BLaER1 (cell line): Measurements from ENCODE around the gene FAM43A.

Experiments
- H3K27ac ChIP-seq: shearing (Covaris generic); formaldehyde crosslinking; 2 replicates; pipeline ENCODE4 v1.8.1; 2022
- H3K27me3 ChIP-seq: shearing (Covaris generic); formaldehyde crosslinking; 2 replicates; pipeline ENCODE4 v1.8.1; 2022
- H3K36me3 ChIP-seq: shearing (Covaris generic); formaldehyde crosslinking; 2 replicates; pipeline ENCODE4 v1.8.1; 2022
- H3K4me1 ChIP-seq: shearing (Covaris generic); formaldehyde crosslinking; 2 replicates; pipeline ENCODE4 v1.8.1; 2022
- H3K4me2 ChIP-seq: shearing (Covaris generic); formaldehyde crosslinking; 2 replicates; pipeline ENCODE4 v1.8.1; 2022
- H3K4me3 ChIP-seq: shearing (Covaris generic); formaldehyde crosslinking; 2 replicates; pipeline ENCODE4 v1.8.1; 2022
- H3K9ac ChIP-seq: shearing (Covaris generic); formaldehyde crosslinking; 2 replicates; pipeline ENCODE4 v1.8.1; 2022
- H3K9me3 ChIP-seq: shearing (Covaris generic); formaldehyde crosslinking; 2 replicates; pipeline ENCODE4 v1.8.1; 2022
- H4K20me1 ChIP-seq: shearing (Covaris generic); formaldehyde crosslinking; 2 replicates; pipeline ENCODE4 v1.8.1; 2022
- Cebpa-rat ChIP-seq: shearing (Covaris generic); IDR thresholded peaks from 2 replicates; pipeline ENCODE4 v1.8.1; 2022

The FAM43A gene

DNA sequence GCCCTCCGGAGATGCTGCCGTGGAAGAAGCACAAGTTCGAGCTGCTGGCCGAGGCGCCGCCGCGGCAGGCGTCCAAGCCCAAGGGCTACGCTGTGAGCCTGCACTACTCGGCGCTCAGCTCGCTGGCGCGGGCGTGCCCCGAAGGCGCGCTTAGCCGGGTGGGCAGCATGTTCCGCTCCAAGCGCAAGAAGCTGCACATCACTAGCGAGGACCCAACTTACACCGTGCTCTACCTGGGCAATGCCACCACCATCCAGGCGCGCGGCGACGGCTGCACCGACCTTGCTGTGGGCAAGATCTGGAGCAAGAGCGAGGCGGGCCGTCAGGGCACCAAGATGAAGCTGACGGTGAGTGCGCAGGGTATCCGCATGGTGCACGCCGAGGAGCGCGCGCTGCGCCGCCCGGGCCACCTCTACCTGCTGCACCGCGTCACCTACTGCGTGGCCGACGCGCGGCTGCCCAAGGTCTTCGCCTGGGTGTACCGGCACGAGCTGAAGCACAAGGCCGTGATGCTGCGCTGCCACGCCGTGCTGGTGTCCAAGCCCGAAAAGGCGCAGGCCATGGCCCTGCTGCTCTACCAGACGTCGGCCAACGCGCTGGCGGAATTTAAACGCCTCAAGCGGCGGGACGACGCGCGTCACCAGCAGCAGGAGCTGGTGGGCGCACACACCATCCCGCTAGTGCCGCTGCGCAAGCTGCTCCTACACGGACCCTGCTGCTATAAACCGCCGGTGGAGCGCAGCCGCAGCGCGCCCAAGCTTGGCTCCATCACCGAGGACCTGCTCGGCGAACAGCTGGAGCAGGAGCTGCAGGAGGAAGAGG, 1.3 kb downstream of the FAM43A start:
- peaks cover 19% of the 10 kb centered on the region for H4K20me1 ChIP-seq
- peak overlapping the region; percentile 87 for H3K27ac ChIP-seq
- H3K4me3 ChIP-seq: peak overlapping the region; percentile 94
- no peaks in the 10 kb centered on the region for H3K36me3 ChIP-seq
- TF ChIP-seq Cebpa-rat: no peak
- H3K9ac ChIP-seq: peak overlapping the region; percentile 89
- peaks cover 80% of the 10 kb centered on the region for H3K4me1 ChIP-seq
- no peaks in the 10 kb centered on the region for H3K27me3 ChIP-seq
- H3K4me2 ChIP-seq: peak overlapping the region; percentile 100
- no peaks in the 10 kb centered on the region for H3K9me3 ChIP-seq

DNA sequence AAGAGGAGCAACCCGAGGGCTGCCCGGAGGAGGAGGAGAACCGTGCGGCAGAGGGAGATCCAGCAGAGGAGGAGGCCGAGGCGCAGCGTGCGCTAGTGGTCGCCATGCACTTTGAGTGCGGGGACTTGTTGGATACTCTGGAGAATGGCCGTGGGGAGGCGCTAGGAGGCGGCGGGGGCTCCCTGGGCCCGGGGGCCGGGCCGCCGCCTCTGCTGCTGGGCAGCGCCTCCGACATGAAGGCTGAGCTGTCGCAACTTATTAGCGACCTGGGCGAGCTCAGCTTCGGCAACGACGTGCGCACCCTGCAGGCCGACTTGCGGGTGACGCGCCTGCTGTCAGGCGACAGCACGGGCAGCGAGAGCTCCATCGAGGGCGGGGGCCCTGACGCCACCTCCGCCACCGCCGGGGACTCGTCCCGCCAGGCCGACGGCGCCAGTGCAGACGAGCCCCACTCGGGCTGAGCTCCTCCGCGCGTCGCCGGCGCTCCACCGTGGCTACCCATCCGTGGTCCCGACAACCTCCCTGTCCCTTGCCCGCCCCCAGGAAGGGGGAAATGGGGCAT, 2.0 kb downstream of the FAM43A start:
- Histone ChIP-seq H4K20me1 (peaks cover 19% of the 10 kb centered on the region), H3K36me3 (no peaks in the 10 kb centered on the region), H3K9ac (peak overlapping the region; percentile 89), H3K4me2 (peak overlapping the region; percentile 100), H3K27me3 (no peaks in the 10 kb centered on the region), H3K4me3 (peak overlapping the region; percentile 94), H3K9me3 (no peaks in the 10 kb centered on the region), H3K27ac (peak overlapping the region; percentile 87), H3K4me1 (peaks cover 80% of the 10 kb centered on the region)
- peak; percentile 30; the same call in 1 of the 2 replicates for TF ChIP-seq Cebpa-rat

DNA sequence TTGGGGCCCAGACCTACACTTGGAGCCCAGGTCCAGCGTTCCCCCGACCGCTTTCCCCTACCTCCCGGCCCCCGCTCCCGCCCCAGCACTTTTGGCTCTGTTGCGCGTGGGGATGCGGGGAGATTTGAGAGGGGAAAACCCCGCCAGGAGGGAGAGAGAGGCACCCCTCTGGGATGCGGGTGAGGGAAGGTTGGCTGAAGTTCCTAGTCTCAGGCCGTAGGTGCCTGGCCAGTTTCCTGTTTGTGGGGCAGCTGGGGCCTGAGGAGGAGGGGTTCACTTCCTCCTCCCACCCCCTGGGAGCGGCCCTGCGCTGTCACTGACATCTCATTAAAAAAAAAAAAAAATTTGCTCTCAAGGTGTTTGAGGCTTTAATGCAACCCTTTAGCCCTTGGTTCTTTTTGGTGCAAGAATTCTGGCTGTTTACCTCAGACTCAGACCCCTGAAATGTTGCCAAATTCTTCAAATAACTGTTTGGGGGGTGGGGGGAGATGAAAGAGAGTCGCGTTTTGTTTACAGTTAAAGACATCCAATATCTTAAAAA, 2.6 kb downstream of the FAM43A start:
- Histone ChIP-seq H3K27me3 (no peaks in the 10 kb centered on the region), H3K4me3 (peak overlapping the region; percentile 94), H3K36me3 (no peaks in the 10 kb centered on the region), H3K27ac (peak overlapping the region; percentile 87), H4K20me1 (peaks cover 19% of the 10 kb centered on the region), H3K9ac (peak overlapping the region; percentile 89), H3K4me2 (peak overlapping the region; percentile 100), H3K9me3 (no peaks in the 10 kb centered on the region), H3K4me1 (peaks cover 80% of the 10 kb centered on the region)
- TF ChIP-seq Cebpa-rat: no peak

DNA sequence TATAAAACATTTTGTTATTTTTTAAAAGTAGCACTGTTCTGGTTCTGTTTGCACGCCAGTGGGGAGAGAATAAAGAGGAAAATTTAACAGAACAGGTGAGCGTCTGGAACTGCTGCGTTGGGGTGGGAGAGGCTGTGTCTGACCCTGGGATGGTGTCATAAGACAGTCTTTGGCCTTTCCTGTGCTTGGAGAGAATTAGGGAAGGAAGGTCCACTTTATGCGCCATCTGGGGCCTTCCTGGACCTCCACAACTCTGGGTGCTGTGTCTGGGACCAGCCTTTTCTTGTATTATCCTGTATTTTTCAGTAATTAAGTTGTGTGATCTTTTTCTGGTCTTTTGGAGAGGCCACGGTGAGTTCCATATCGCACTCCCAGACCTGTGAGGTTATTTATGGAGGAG, 3.3 kb downstream of the FAM43A start:
- Histone ChIP-seq H3K27ac (peak overlapping the region; percentile 87), H4K20me1 (peaks cover 19% of the 10 kb centered on the region), H3K27me3 (no peaks in the 10 kb centered on the region), H3K4me2 (peak overlapping the region; percentile 100), H3K4me3 (peak overlapping the region; percentile 94), H3K4me1 (peaks cover 82% of the 10 kb centered on the region), H3K9me3 (no peaks in the 10 kb centered on the region), H3K9ac (peak overlapping the region; percentile 89), H3K36me3 (no peaks in the 10 kb centered on the region)
- no peak for TF ChIP-seq Cebpa-rat

DNA sequence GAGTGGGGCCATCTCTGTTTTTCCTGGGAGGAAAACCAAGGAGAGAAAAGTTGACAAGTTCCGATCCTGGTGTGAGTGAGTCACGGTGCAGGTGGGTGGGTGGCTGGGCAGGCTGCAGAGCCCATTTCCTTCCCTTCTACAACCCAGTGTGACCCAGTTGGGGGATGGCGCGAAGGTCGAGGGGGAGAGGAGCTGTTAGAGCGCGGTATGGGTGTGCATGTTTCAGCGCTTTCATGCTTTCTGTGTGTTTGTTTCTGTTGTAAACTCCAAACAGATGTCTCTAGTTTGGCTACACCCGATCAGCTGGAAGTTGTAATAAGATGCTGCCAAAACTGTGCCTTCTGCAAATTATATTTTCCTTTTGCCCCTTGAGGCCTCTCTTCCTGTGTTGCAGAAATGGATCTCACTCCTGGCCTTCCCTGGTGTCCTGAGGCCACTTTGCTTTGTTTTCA, 3.8 kb downstream of the FAM43A start:
- H3K4me1 ChIP-seq: peaks cover 80% of the 10 kb centered on the region
- TF ChIP-seq Cebpa-rat: no peak
- H3K36me3 ChIP-seq: no peaks in the 10 kb centered on the region
- peak overlapping the region; percentile 89 for H3K9ac ChIP-seq
- H3K4me2 ChIP-seq: peak overlapping the region; percentile 100
- peak overlapping the region; percentile 94 for H3K4me3 ChIP-seq
- H3K27ac ChIP-seq: peak overlapping the region; percentile 87
- H3K27me3 ChIP-seq: no peaks in the 10 kb centered on the region
- H3K9me3 ChIP-seq: no peaks in the 10 kb centered on the region
- peaks cover 19% of the 10 kb centered on the region for H4K20me1 ChIP-seq

DNA sequence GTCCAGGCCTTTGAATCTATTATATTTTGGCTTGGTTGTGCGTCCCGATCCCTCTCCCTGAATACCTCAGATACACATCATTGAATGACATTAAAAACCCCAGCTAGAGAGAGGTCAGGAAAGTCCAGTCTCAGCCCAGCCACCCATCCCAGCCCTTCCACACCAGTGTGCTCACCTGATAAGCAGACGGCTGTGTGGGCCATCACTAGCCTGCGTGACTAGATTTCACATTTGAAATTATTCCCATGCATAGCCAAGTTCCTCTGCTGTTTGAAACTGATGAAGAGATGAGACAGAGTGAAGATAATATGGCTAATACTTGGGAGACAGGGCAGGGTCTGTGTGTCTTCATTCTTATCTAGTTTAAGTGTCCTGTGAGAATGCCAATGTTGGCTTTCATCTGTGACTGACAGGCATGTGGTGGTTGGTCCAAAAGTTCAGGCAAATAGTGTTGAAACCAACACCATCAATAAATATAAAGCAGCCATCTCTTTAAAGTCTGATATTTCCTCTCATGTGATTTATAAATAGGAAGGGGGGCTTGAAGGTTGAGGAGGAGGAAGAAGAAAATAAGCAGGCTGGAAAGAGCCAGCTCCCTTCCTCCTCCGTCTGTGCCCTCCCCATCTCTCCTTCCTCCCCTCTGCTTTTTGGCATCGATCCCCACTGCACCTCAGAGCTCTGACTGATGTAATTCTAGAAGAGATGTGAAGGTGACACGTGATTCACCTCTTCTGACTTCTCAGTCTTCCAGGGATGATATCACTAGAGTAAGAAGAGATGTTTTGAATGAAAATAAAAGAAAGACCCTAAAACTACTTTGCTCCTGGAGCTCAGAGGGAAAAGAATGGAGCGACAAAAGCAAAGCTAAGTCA, 5.1 kb downstream of the FAM43A start:
- Histone ChIP-seq H3K9me3 (no peaks in the 10 kb centered on the region), H3K27me3 (no peaks in the 10 kb centered on the region), H3K4me3 (peak overlapping the region; percentile 35), H4K20me1 (peaks cover 19% of the 10 kb centered on the region), H3K9ac (peak overlapping the region; percentile 60; the same call in 1 of the 2 replicates), H3K36me3 (no peaks in the 10 kb centered on the region), H3K4me2 (peak overlapping the region; percentile 100), H3K27ac (peak overlapping the region; percentile 87), H3K4me1 (peaks cover 70% of the 10 kb centered on the region)
- TF ChIP-seq Cebpa-rat: no peak

DNA sequence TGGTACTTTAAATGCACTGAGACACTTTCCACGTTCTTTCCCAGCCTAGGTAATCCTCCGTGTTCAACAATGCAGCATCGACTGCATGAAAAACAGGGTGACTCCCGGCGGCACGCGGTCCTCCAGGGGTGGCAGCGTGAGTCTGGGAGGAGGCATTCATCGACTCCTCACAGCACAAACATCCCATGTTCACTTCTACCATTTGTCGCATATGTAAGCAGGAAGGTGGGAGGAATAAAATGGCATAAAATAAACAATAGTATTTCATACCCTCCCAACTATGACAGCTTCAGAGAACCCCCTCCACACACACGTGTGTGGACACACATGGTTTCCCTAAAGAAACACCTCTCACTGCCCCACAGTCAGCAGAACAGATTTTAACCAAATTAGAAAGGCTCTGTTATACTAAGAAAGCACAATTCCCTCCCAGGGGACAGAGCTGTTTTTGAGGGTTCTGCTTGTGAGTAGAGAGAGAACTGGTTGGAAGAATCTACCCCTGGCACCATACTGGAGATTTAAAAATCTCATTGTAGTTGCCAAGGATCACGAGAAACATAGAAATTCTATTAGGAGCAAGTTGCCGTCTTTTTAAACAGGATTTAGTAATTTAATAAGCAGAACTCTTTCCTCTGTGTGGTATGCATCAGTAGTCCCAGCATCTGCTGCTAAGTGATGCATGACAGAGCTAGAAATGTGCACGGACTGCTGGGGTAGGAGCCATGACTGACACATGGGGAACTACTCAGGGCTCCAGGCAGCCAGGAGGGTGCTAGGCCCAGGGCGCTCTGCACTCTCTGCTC, 6.0 kb downstream of the FAM43A start:
- H3K27me3 ChIP-seq: no peaks in the 10 kb centered on the region
- H3K36me3 ChIP-seq: no peaks in the 10 kb centered on the region
- no peak for TF ChIP-seq Cebpa-rat
- peak overlapping the region; percentile 87 for H3K27ac ChIP-seq
- peaks cover 10% of the 10 kb centered on the region for H4K20me1 ChIP-seq
- H3K9me3 ChIP-seq: no peaks in the 10 kb centered on the region
- H3K9ac ChIP-seq: peak overlapping the region; percentile 60
- H3K4me2 ChIP-seq: peak overlapping the region; percentile 100
- H3K4me1 ChIP-seq: peaks cover 72% of the 10 kb centered on the region
- H3K4me3 ChIP-seq: peak overlapping the region; percentile 35

DNA sequence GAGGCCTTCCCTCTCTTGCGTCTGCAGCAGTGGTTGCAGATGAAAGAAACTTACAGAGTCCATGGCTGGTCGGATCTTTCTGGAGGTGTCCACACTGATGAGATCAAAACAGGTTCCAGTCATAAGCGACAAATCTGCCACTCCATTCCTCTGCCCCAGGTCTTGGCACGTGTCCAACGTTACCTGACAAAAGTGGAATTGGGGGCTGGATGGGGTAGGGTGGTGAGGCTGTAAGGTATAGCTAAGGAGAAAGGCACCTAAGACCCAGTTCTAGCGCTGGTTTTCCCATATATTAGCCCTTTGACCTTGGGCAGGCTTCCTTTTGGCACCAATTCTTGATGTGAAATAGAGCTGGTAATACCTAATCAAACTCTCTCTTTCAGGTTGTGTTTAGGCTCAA, 11.0 kb downstream of the FAM43A start:
- Histone ChIP-seq H3K27me3 (no peaks in the 10 kb centered on the region), H3K9me3 (peaks cover 9% of the 10 kb centered on the region; the same call in 1 of the 2 replicates), H3K4me2 (no peak overlapping the region), H3K4me1 (peaks cover 25% of the 10 kb centered on the region), H3K4me3 (no peak overlapping the region), H3K9ac (no peak overlapping the region), H4K20me1 (no peaks in the 10 kb centered on the region), H3K27ac (no peak overlapping the region), H3K36me3 (no peaks in the 10 kb centered on the region)
- no peak for TF ChIP-seq Cebpa-rat

DNA sequence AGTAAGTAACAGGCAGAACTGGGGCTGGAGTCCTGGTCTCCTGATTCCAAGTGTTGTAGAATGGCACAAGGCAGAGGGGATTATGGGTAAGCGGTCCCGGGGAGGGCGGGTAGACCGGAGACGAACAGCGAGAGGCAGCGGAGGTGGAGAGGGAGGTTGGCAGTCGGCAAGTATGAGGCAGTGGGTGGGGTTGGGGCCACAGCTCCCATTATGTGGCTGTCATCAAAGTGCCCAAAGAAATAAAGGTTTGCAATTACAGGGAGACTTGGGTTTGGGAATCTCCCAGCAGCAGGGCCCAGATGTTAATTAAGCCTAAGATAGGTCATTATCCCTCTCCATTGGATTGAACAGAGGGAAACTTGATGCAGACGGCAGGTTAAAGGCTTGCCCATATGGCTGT, 16.9 kb downstream of the FAM43A start:
- Histone ChIP-seq H3K27me3 (no peaks in the 10 kb centered on the region), H4K20me1 (no peaks in the 10 kb centered on the region), H3K27ac (no peak overlapping the region), H3K9me3 (peaks cover 9% of the 10 kb centered on the region; the same call in 1 of the 2 replicates), H3K4me1 (no peaks in the 10 kb centered on the region), H3K4me2 (no peak overlapping the region), H3K9ac (no peak overlapping the region), H3K36me3 (no peaks in the 10 kb centered on the region), H3K4me3 (no peak overlapping the region)
- no peak for TF ChIP-seq Cebpa-rat
